HL-60 (cell line): ENCODE results near the gene RSKR.
"Not testable (repeated sequence)": the region's sequence is repeated elsewhere in the genome, so short reads cannot be mapped to it uniquely, and the experiment has no call there.

Experiments
- DNase-seq, 2 experiments: peaks; one replicate each; pipeline ENCODE4 v3.0.0-alpha.2; 2010 to 2020; ENCODE audit warnings: low read depth in 1 of 2, low spot score in 1 of 2
- H3K27ac ChIP-seq: fragments of 250-450 bp; sonication (Bioruptor Pico); replicated peaks from 2 replicates; pipeline ENCODE4 v1.5.1; 2020; ENCODE audit warnings: mild to moderate bottlenecking, moderate library complexity
- H3K27me3 ChIP-seq: fragments of 250-450 bp; sonication (Bioruptor Pico); 2 replicates; pipeline ENCODE4 v1.5.1; 2021; ENCODE audit warnings: mild to moderate bottlenecking, moderate library complexity; ENCODE audit not compliant: insufficient read depth, poor library complexity, severe bottlenecking
- H3K4me3 ChIP-seq: replicated peaks from 2 replicates; pipeline ENCODE4 v1.5.1; 2011; ENCODE audit warnings: mild to moderate bottlenecking, control low read depth, low read length; ENCODE audit not compliant: insufficient read depth
- GABPA ChIP-seq: IDR thresholded peaks from 2 replicates; pipeline ENCODE4 v1.6.1; 2012; ENCODE audit warnings: low read depth
- POLR2AphosphoS5 ChIP-seq: IDR thresholded peaks from 2 replicates; pipeline ENCODE4 v1.6.1; 2012; ENCODE audit warnings: low read depth
- SPI1 ChIP-seq: IDR thresholded peaks from 2 replicates; pipeline ENCODE4 v1.6.1; 2012; ENCODE audit warnings: low read depth, mild to moderate bottlenecking, borderline replicate concordance
- TF ChIP-seq, protein P1 (sequence below): IDR thresholded peaks from one replicate; pipeline ENCODE4 v1.5.1; 2011; ENCODE audit warnings: low read length, control low read depth, inconsistent platforms; ENCODE audit not compliant: insufficient read depth
- TF ChIP-seq, protein P2 (sequence below): IDR thresholded peaks from 2 replicates; pipeline ENCODE4 v1.6.1; 2012; ENCODE audit warnings: low read depth; ENCODE audit not compliant: insufficient replicate concordance

Gene RSKR

DNA sequence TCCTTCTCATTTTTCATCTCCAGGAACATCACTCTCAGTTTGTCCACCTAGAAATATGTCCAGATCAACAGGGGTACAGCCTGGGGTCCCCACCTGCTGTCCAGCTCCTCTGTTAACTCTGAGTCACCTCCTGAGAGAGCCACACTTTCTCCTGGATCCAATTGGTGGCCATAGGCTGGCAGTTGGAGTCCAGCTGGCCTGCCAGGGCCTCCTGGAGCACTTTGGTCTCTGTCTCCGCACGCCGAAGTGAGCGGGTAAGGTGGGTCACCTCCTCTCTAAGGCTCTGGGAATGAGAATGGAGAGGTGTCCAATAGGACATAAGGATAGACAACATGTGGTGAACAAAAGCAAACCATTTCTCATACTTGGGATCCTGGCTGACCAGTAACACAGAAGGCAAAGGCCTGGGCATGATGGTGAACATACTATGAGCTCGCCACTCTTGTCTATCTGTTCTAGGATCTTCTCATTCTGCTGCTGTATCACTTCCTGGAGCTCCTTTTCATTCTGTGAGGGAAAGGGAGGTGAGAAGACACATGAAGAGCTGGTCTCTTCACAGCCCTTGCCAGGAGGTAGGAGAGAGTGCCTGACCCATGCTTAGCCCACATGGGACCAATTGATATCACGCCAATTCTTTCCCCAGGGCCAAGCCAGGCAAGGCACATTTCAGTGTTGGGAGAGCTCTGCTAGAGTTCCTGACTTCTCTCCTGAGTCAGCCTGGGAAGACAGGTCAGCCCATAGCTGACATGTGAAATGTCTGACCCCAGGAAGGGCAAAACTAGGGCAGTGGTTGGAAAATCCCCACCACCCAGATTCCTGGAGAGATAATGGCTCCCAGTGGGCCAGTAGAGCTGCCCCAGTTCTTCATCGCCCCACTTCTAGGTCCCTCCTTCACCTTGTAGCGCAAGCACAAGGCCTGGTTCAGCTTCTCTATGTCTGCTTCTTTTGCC lies 35.5 kb downstream of the RSKR start:
- Histone ChIP-seq H3K27me3 (no peaks in the 10 kb centered on the region), H3K4me3 (no peak overlapping the region), H3K27ac (no peak overlapping the region)
- DNase-seq: no peak
- no peak for TF ChIP-seq POLR2AphosphoS5
- TF ChIP-seq SPI1: no peak
- TF ChIP-seq GABPA: no peak
- TF ChIP-seq, protein P1, sequence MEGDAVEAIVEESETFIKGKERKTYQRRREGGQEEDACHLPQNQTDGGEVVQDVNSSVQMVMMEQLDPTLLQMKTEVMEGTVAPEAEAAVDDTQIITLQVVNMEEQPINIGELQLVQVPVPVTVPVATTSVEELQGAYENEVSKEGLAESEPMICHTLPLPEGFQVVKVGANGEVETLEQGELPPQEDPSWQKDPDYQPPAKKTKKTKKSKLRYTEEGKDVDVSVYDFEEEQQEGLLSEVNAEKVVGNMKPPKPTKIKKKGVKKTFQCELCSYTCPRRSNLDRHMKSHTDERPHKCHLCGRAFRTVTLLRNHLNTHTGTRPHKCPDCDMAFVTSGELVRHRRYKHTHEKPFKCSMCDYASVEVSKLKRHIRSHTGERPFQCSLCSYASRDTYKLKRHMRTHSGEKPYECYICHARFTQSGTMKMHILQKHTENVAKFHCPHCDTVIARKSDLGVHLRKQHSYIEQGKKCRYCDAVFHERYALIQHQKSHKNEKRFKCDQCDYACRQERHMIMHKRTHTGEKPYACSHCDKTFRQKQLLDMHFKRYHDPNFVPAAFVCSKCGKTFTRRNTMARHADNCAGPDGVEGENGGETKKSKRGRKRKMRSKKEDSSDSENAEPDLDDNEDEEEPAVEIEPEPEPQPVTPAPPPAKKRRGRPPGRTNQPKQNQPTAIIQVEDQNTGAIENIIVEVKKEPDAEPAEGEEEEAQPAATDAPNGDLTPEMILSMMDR: no peak
- TF ChIP-seq, protein P2, sequence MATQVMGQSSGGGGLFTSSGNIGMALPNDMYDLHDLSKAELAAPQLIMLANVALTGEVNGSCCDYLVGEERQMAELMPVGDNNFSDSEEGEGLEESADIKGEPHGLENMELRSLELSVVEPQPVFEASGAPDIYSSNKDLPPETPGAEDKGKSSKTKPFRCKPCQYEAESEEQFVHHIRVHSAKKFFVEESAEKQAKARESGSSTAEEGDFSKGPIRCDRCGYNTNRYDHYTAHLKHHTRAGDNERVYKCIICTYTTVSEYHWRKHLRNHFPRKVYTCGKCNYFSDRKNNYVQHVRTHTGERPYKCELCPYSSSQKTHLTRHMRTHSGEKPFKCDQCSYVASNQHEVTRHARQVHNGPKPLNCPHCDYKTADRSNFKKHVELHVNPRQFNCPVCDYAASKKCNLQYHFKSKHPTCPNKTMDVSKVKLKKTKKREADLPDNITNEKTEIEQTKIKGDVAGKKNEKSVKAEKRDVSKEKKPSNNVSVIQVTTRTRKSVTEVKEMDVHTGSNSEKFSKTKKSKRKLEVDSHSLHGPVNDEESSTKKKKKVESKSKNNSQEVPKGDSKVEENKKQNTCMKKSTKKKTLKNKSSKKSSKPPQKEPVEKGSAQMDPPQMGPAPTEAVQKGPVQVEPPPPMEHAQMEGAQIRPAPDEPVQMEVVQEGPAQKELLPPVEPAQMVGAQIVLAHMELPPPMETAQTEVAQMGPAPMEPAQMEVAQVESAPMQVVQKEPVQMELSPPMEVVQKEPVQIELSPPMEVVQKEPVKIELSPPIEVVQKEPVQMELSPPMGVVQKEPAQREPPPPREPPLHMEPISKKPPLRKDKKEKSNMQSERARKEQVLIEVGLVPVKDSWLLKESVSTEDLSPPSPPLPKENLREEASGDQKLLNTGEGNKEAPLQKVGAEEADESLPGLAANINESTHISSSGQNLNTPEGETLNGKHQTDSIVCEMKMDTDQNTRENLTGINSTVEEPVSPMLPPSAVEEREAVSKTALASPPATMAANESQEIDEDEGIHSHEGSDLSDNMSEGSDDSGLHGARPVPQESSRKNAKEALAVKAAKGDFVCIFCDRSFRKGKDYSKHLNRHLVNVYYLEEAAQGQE: no peak

- no peak for DNase-seq
- no peak for TF ChIP-seq POLR2AphosphoS5
- no peak for TF ChIP-seq GABPA
- no peak for TF ChIP-seq SPI1
- TF ChIP-seq, protein P2: no peak
- TF ChIP-seq, protein P1: no peak
- Histone ChIP-seq H3K27ac (no peak overlapping the region), H3K4me3 (no peak overlapping the region), H3K27me3 (no peaks in the 10 kb centered on the region)
Measured at GRCh38 chr17:28577466-28577824, 36.5 kb downstream of the RSKR start.

GRCh38 chr17:28576758-28577465 lies 37.1 kb downstream of the RSKR start, which contains the start of gene ALDOC:
ALDOC (minus strand) TSS chr17:28576895; CDS start chr17:28575532, 1,363 bp downstream.
- H3K27me3 ChIP-seq: no peaks in the 10 kb centered on the region
- H3K4me3 ChIP-seq: no peak within 1 kb of the TSS
- TF ChIP-seq POLR2AphosphoS5 (no peak; the same call in 1 of the 2 replicates), SPI1 (no peak), GABPA (no peak)
- TF ChIP-seq, protein P1: no peak
- TF ChIP-seq, protein P2: no peak
- peak; percentile 86 to 90 for DNase-seq
- no peak within 1 kb of the TSS for H3K27ac ChIP-seq

GRCh38 chr17:28576016-28576415 lies 38.0 kb downstream of the RSKR start:
- H3K4me3 ChIP-seq: not testable (repeated sequence)

More at GRCh38 chr17:28576016-28576415, 38.0 kb downstream of the RSKR start:
- not testable (repeated sequence) for H3K27ac ChIP-seq, DNase-seq, H3K27me3 ChIP-seq
